ENCODE measurements around the gene TBCCD1.
"Not testable (repeated sequence)": the region's sequence is repeated elsewhere in the genome, so short reads cannot be mapped to it uniquely, and the experiment has no call there.

Gene TBCCD1

GRCh38 chr3:186577521-186577920 lies 10.4 kb upstream of the TBCCD1 start:
- no peak for TF ChIP-seq CTCF (conservative IDR thresholded peaks at IDR 0.05; ENCODE audit: control insufficient read depth, insufficient read depth, low read depth, low read length)
- no peak for DNase-seq (ENCODE audit: low read depth)
- no peak overlapping the region for H3K4me3 ChIP-seq (ENCODE audit: control insufficient read depth, low read depth, low read length)

- DNase-seq (ENCODE audit: low read depth), result no peak
- no peak for TF ChIP-seq CTCF (conservative IDR thresholded peaks at IDR 0.05; ENCODE audit: control insufficient read depth, insufficient read depth, low read depth, low read length)
- peak overlapping the region; percentile 94 for H3K4me3 ChIP-seq (ENCODE audit: control insufficient read depth, low read depth, low read length)
Measured at GRCh38 chr3:186571644-186572013, 4.5 kb upstream of the TBCCD1 start.

GRCh38 chr3:186570941-186571643 lies 4.0 kb upstream of the TBCCD1 start:
- H3K4me3 ChIP-seq (ENCODE audit: control insufficient read depth, low read depth, low read length), result peak overlapping the region; percentile 94
- TF ChIP-seq CTCF (conservative IDR thresholded peaks at IDR 0.05; ENCODE audit: control insufficient read depth, insufficient read depth, low read depth, low read length), result no peak
- DNase-seq (ENCODE audit: low read depth), result no peak

GRCh38 chr3:186570096-186570940 lies 3.2 kb upstream of the TBCCD1 start, which contains the start of gene DNAJB11:
Gene DNAJB11, plus strand, starts transcription at chr3:186570720. Its CDS starts 178 bp downstream, at chr3:186570898.
- no peak for TF ChIP-seq CTCF (conservative IDR thresholded peaks at IDR 0.05; ENCODE audit: control insufficient read depth, insufficient read depth, low read depth, low read length)
- peak; percentile 100 for DNase-seq (ENCODE audit: low read depth)
- peak within 1 kb of the TSS; percentile 94 for H3K4me3 ChIP-seq (ENCODE audit: control insufficient read depth, low read depth, low read length)

GRCh38 chr3:186569779-186570095 lies 2.6 kb upstream of the TBCCD1 start:
- peak overlapping the region; percentile 94 for H3K4me3 ChIP-seq (ENCODE audit: control insufficient read depth, low read depth, low read length)
- no peak for DNase-seq (ENCODE audit: low read depth)
- TF ChIP-seq CTCF (conservative IDR thresholded peaks at IDR 0.05; ENCODE audit: control insufficient read depth, insufficient read depth, low read depth, low read length), result no peak

- not testable (repeated sequence) for DNase-seq (ENCODE audit: low read depth)
- peak overlapping the region; percentile 94 for H3K4me3 ChIP-seq (ENCODE audit: control insufficient read depth, low read depth, low read length)
Measured at GRCh38 chr3:186569361-186569760, 2.2 kb upstream of the TBCCD1 start.

- peak overlapping the region; percentile 96 for H3K4me3 ChIP-seq (ENCODE audit: control insufficient read depth, low read depth, low read length)
- TF ChIP-seq CTCF (conservative IDR thresholded peaks at IDR 0.05; ENCODE audit: control insufficient read depth, insufficient read depth, low read depth, low read length), result no peak
- DNase-seq (ENCODE audit: low read depth), result no peak
Measured at GRCh38 chr3:186566772-186567071, 417 bp downstream of the TBCCD1 start.
